ENCODE results near the gene CXCL13. TPM values are rescaled to one million over a fixed set of nuclear protein-coding genes. Genes with fewer than 3 reads are reported as not detected.

Gene CXCL13
- total and polyA plus RNA-seq, 2 of the 8 experiments (the other 6 are each of a cell fraction or from before 2014, with no cell fraction given): not detected

GRCh38 chr4:77586951-77587383 is 18.7 kb upstream of the CXCL13 start (continued):
- TF ChIP-seq CHD1 (IDR thresholded peaks at IDR 0.05; ENCODE audit: low read depth, low read length): no peak
- TF ChIP-seq BCL11A (IDR thresholded peaks at IDR 0.05; ENCODE audit: low read depth in 2 of 2, low read length in 2 of 2): no peak
- TF ChIP-seq EGR1 (IDR thresholded peaks at IDR 0.05; ENCODE audit: borderline replicate concordance, low read depth, low read length): no peak
- no peak for TF ChIP-seq MAX (IDR thresholded peaks at IDR 0.05)

Measured in H1 (cell line).